Neural cell (in vitro differentiated cells): Measurements from ENCODE around the gene RNF125. TPM values are rescaled to one million over a fixed set of nuclear protein-coding genes. Genes with fewer than 3 reads are reported as not detected.

Source experiments
- H2AFZ ChIP-seq: fragments of 200-600, 300-800 bp; sonication (generic), shearing (Covaris generic); 2 replicates; pipeline ENCODE4 v1.6.0; 2014; ENCODE audit warnings: low read depth, mild to moderate bottlenecking, antibody characterized with exemption, low read length, moderate library complexity
- H3F3A ChIP-seq: fragments of 200-600 bp; shearing (Covaris generic); 2 replicates; pipeline ENCODE4 v1.6.1; 2016; ENCODE audit warnings: mild to moderate bottlenecking, moderate library complexity, mixed read lengths, antibody characterized with exemption, low read length; ENCODE audit not compliant: insufficient read depth, poor library complexity, severe bottlenecking
- H3K27ac ChIP-seq: fragments of 200-600, 300-800 bp; sonication (generic), shearing (Covaris generic); 2 replicates; pipeline ENCODE4 v1.5.1; 2014; ENCODE audit warnings: mild to moderate bottlenecking, low read length, moderate library complexity
- H3K27me3 ChIP-seq: fragments of 300-800, 200-600 bp; sonication (generic), shearing (Covaris generic); 2 replicates; pipeline ENCODE4 v1.6.0; 2014; ENCODE audit warnings: mild to moderate bottlenecking, low read depth, low read length, moderate library complexity; ENCODE audit not compliant: insufficient read depth
- H3K36me3 ChIP-seq: fragments of 300-800, 200-600 bp; sonication (generic), shearing (Covaris generic); 2 replicates; pipeline ENCODE4 v1.5.1; 2014; ENCODE audit warnings: mild to moderate bottlenecking, antibody characterized with exemption, low read length, moderate library complexity; ENCODE audit not compliant: insufficient read depth
- H3K4me2 ChIP-seq: fragments of 300-800, 200-600 bp; sonication (generic), shearing (Covaris generic); 2 replicates; pipeline ENCODE4 v1.6.0; 2014; ENCODE audit warnings: mild to moderate bottlenecking, low read length
- H3K4me3 ChIP-seq: fragments of 300-800, 200-600 bp; sonication (generic), shearing (Covaris generic); 2 replicates; pipeline ENCODE4 v1.5.1; 2014; ENCODE audit warnings: mild to moderate bottlenecking, low read length, moderate library complexity
- H3K79me2 ChIP-seq: fragments of 200-600 bp; shearing (Covaris generic); replicated peaks from 2 replicates; pipeline ENCODE4 v1.6.0; 2014; ENCODE audit warnings: mild to moderate bottlenecking, low read length, moderate library complexity; ENCODE audit not compliant: insufficient read depth
- H3K9ac ChIP-seq: fragments of 300-800, 200-600 bp; sonication (generic), shearing (Covaris generic); 2 replicates; pipeline ENCODE4 v1.6.1; 2016; ENCODE audit warnings: mild to moderate bottlenecking, low read length, mixed read lengths
- H3K9me2 ChIP-seq: fragments of 200-600 bp; shearing (Covaris generic); 2 replicates; pipeline ENCODE4 v1.6.1; 2016; ENCODE audit warnings: mild to moderate bottlenecking, low read length, mixed read lengths; ENCODE audit not compliant: insufficient read depth
- H3K9me3 ChIP-seq: fragments of 200-600, 300-800 bp; sonication (generic), shearing (Covaris generic); 2 replicates; pipeline ENCODE4 v1.6.1; 2016; ENCODE audit warnings: mild to moderate bottlenecking, mixed run types, low read length, moderate library complexity, mixed read lengths
- H4K20me1 ChIP-seq: fragments of 200-600 bp; shearing (Covaris generic); 2 replicates; pipeline ENCODE4 v1.6.1; 2016; ENCODE audit warnings: mild to moderate bottlenecking, mixed run types; ENCODE audit not compliant: insufficient read depth
- EP300 ChIP-seq: fragments of 450-650 bp; conservative IDR thresholded peaks from 2 replicates; pipeline ENCODE4 v1.6.1; 2014; ENCODE audit warnings: antibody characterized with exemption, mild to moderate bottlenecking, moderate library complexity; ENCODE audit not compliant: poor library complexity, severe bottlenecking
- EZH2 ChIP-seq: fragments of 200-600, 300-800 bp; shearing (Covaris generic), sonication (generic); IDR thresholded peaks from 2 replicates; pipeline ENCODE4 v1.6.1; 2014; ENCODE audit warnings: antibody characterized with exemption, low read length, borderline replicate concordance, mild to moderate bottlenecking; ENCODE audit not compliant: insufficient read depth, poor library complexity, severe bottlenecking
- MXI1 ChIP-seq: fragments of 450-650 bp; conservative IDR thresholded peaks from 2 replicates; pipeline ENCODE4 v1.6.1; 2014; ENCODE audit warnings: antibody characterized with exemption, mild to moderate bottlenecking; ENCODE audit not compliant: poor library complexity, severe bottlenecking
- POLR2AphosphoS5 ChIP-seq: IDR thresholded peaks from 2 replicates; pipeline ENCODE4 v1.6.1; 2012
- RAD21 ChIP-seq: fragments of 450-650 bp; conservative IDR thresholded peaks from 2 replicates; pipeline ENCODE4 v1.6.1; 2014; ENCODE audit warnings: antibody characterized with exemption, mild to moderate bottlenecking, moderate library complexity
- REST ChIP-seq: IDR thresholded peaks from 2 replicates; pipeline ENCODE4 v1.6.1; 2012; ENCODE audit warnings: borderline replicate concordance
- SMC3 ChIP-seq: fragments of 450-650 bp; conservative IDR thresholded peaks from 2 replicates; pipeline ENCODE4 v1.6.1; 2014; ENCODE audit warnings: antibody characterized with exemption, mild to moderate bottlenecking, moderate library complexity; ENCODE audit not compliant: poor library complexity
- TAF1 ChIP-seq: IDR thresholded peaks from 2 replicates; pipeline ENCODE4 v1.6.1; 2012; ENCODE audit warnings: low read depth
- polyA plus RNA-seq: library from polyadenylated mRNA; depleted of rRNA; stranded (reverse); fragments of >200 nt; gene quantifications from 2 replicates; pipeline ENCODE4 v1.2.3, GENCODE V29; 2014
- TF ChIP-seq, protein P1 (sequence below): fragments of 450-650 bp; IDR thresholded peaks from 2 replicates; pipeline ENCODE4 v1.5.1; 2014; ENCODE audit warnings: antibody characterized with exemption, mild to moderate bottlenecking, moderate library complexity; ENCODE audit not compliant: poor library complexity, severe bottlenecking

Gene RNF125
- polyA plus RNA-seq, 1 donor from 2014 or later = 0.04 TPM

DNA sequence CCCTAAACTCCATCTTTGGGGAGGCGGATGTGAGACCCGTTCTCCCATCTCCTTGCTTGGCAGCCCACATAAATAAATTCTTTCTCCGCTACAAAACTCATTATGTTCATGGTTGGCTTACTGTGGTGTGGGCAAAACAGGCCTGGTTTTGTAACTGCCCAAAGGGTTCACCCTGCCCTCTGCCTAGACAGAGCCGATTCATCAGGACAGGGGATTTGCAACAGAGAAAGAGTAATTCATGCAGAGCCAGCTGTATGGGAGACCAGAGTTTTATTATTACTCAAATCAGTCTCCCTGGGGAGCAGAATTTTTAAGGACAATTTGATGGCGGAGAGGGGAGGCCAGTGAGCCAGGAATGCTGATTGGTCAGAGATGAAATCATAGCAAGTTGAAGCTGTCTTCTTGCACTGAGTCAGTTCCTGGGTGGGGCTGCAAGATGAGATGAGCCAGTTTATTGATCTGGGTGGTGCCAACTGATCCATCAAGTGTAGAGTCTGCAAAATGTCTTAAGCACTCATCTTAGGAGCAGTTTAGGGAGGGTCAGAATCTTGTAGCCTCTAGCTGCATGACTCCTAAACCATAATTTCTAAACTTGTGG, 8.4 kb upstream of the RNF125 start:
- no peak for TF ChIP-seq RAD21
- TF ChIP-seq POLR2AphosphoS5 = no peak
- no peak for TF ChIP-seq MXI1
- TF ChIP-seq REST = no peak
- no peak for TF ChIP-seq EP300
- TF ChIP-seq SMC3 = no peak
- Histone ChIP-seq H3K4me3 (no peak overlapping the region), H3K36me3 (no peaks in the 10 kb centered on the region), H4K20me1 (no peaks in the 10 kb centered on the region), H2AFZ (no peak overlapping the region), H3K27me3 (no peaks in the 10 kb centered on the region), H3K79me2 (no peaks in the 10 kb centered on the region), H3K27ac (no peak overlapping the region), H3K4me2 (no peak overlapping the region), H3K9ac (no peak overlapping the region), H3K9me3 (no peaks in the 10 kb centered on the region), H3K9me2 (no peaks in the 10 kb centered on the region), H3F3A (no peaks in the 10 kb centered on the region)

GRCh38 chr18:32011193-32011592, 7.4 kb upstream of the RNF125 start:
- Histone ChIP-seq H3K9me3 (no peaks in the 10 kb centered on the region), H3K4me3 (no peak overlapping the region), H3K27me3 (no peaks in the 10 kb centered on the region), H3F3A (no peaks in the 10 kb centered on the region), H4K20me1 (no peaks in the 10 kb centered on the region), H3K79me2 (no peaks in the 10 kb centered on the region), H3K4me2 (no peak overlapping the region), H3K9me2 (no peaks in the 10 kb centered on the region), H3K9ac (no peak overlapping the region), H3K36me3 (no peaks in the 10 kb centered on the region), H2AFZ (no peak overlapping the region), H3K27ac (no peak overlapping the region)
- TF ChIP-seq, protein P1, sequence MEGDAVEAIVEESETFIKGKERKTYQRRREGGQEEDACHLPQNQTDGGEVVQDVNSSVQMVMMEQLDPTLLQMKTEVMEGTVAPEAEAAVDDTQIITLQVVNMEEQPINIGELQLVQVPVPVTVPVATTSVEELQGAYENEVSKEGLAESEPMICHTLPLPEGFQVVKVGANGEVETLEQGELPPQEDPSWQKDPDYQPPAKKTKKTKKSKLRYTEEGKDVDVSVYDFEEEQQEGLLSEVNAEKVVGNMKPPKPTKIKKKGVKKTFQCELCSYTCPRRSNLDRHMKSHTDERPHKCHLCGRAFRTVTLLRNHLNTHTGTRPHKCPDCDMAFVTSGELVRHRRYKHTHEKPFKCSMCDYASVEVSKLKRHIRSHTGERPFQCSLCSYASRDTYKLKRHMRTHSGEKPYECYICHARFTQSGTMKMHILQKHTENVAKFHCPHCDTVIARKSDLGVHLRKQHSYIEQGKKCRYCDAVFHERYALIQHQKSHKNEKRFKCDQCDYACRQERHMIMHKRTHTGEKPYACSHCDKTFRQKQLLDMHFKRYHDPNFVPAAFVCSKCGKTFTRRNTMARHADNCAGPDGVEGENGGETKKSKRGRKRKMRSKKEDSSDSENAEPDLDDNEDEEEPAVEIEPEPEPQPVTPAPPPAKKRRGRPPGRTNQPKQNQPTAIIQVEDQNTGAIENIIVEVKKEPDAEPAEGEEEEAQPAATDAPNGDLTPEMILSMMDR = no peak
- TF ChIP-seq REST = no peak
- no peak for TF ChIP-seq MXI1
- no peak for TF ChIP-seq TAF1
- no peak for TF ChIP-seq SMC3
- TF ChIP-seq EP300 = no peak
- TF ChIP-seq RAD21 = no peak
- no peak for TF ChIP-seq POLR2AphosphoS5
- TF ChIP-seq EZH2 = no peak
